Gastrocnemius medialis (tissue), 4 donors: ENCODE results near the gene KPTN. TPM values are rescaled to one million over a fixed set of nuclear protein-coding genes. Genes with fewer than 3 reads are reported as not detected.

Experiments
- ATAC-seq, 2 donors: fragments of 150-250 bp; one replicate each; pipeline ENCODE4 v1.9.1; 2016
- DNase-seq, 2 donors: peaks; one replicate each; pipeline ENCODE4 v3.0.0-alpha.2; 2019
- H3K27ac ChIP-seq, 4 donors: fragments of 200-600 bp; sonication (generic); 1 replicate in 1 of 4; 2 replicates in 3 of 4; pipeline ENCODE4 v1.5.1; 2016 to 2018; ENCODE audit warnings: mild to moderate bottlenecking in 2 of 4, moderate library complexity in 1 of 4
- H3K27me3 ChIP-seq, 3 donors: fragments of 200-600 bp; sonication (generic) in 2 of 3; 1 replicate in 1 of 3; 2 replicates in 2 of 3; pipeline versions ENCODE4 v1.5.1 to v1.6.0; 2016 to 2019; ENCODE audit warnings: mild to moderate bottlenecking in 1 of 3, moderate library complexity in 1 of 3
- H3K36me3 ChIP-seq, 2 donors: fragments of 200-600 bp; sonication (generic) in 1 of 2; one replicate each; pipeline ENCODE4 v1.5.1; 2017 to 2018
- H3K4me1 ChIP-seq, 2 donors: fragments of 200-600 bp; sonication (generic) in 1 of 2; one replicate each; pipeline ENCODE4 v1.5.1; 2016 to 2017; ENCODE audit warnings: mild to moderate bottlenecking in 2 of 2
- H3K4me3 ChIP-seq, 4 donors: fragments of 200-600 bp; sonication (generic) in 3 of 4; 1 replicate in 1 of 4; 2 replicates in 3 of 4; pipeline ENCODE4 v1.5.1; 2016 to 2019; ENCODE audit warnings: mild to moderate bottlenecking in 2 of 4
- H3K9me3 ChIP-seq, 3 donors: fragments of 200-600 bp; sonication (generic) in 2 of 3; 1 replicate in 1 of 3; 2 replicates in 2 of 3; pipeline ENCODE4 v1.5.1; 2016 to 2019
- CTCF ChIP-seq, 5 experiments: fragments of 450-650 bp in 3 of 5; fragments of 200-600 bp in 2 of 5; sonication (generic) in 2 of 5; IDR thresholded peaks in 4 of 5; conservative IDR thresholded peaks in 1 of 5; 1 replicate in 4 of 5; 2 replicates in 1 of 5; pipeline ENCODE4 v1.5.1; 2016 to 2019; ENCODE audit warnings: antibody characterized with exemption in 5 of 5, mild to moderate bottlenecking in 3 of 5, moderate library complexity in 3 of 5
- POLR2A ChIP-seq, 2 donors: fragments of 450-650 bp; IDR thresholded peaks; one replicate each; pipeline ENCODE4 v1.6.1; 2017; ENCODE audit warnings: antibody characterized with exemption in 2 of 2, mild to moderate bottlenecking in 2 of 2, moderate library complexity in 2 of 2
- in situ Hi-C, 4 donors: fragments of 200-750 bp; cut with MboI; loops; one replicate each; pipeline versions ENCODE4 v1.15.0 to v1.8.0; 2017; ENCODE audit warnings: low sequenced_read_pairs in 4 of 4
- intact Hi-C: fragments of 100-400 bp; cut with DNase I; formaldehyde crosslinking; loops from one replicate; pipeline ENCODE4 v1.15.1; 2023; ENCODE audit warnings: low total_unique reads
- total RNA-seq, 4 donors: library from RNA; depleted of rRNA; stranded (reverse); fragments of >200 nt; gene quantifications; one replicate each; pipeline versions ENCODE4 v1.1.0 to v1.2.3, GENCODE V29; 2016

Gene KPTN
- total RNA-seq, 4 donors from 2014 or later: 0.91 to 6.4 (median 3.9) TPM

DNA sequence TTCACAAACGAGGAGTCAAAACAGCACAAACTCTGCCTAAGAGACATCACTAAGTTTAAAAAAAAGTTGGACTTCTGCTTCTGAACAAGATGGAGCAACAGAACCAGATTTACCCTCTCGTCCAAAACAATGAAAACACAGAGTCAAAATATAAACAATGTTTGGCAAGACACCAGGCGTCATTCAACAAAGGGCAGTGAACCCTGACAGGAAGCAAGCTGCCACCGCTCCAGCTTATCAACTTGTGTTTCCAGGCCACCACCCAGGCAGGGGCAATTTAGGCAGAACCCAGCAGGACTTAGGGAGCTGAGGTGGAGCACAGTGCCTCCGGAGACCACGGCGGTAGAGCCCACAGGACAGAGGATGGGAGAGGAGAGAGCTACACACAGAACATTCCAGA, 39.5 kb upstream of the KPTN start:
- H3K27me3 ChIP-seq: no peaks in the 10 kb centered on the region
- no peak overlapping the region for H3K27ac ChIP-seq
- in situ Hi-C loops: loop anchor here in 2 of 4 donors (5.0 to 10.0 kb wide), 2 partner anchors 71 to 86 kb away; no protein-coding TSS in a partner anchor
- no peak for ATAC-seq
- peaks cover 6 to 9% of the 10 kb centered on the region in 2 donors for H3K4me1 ChIP-seq
- TF ChIP-seq POLR2A (IDR thresholded peaks at IDR 0.05) (no peak), CTCF (IDR thresholded peaks at IDR 0.05 in 4 of 5, conservative IDR thresholded peaks at IDR 0.05 in 1 of 5) (no peak)
- intact Hi-C loops: no loop called here
- no peak overlapping the region for H3K4me3 ChIP-seq
- DNase-seq: no peak
- H3K9me3 ChIP-seq: no peaks in the 10 kb centered on the region
- no peaks in the 10 kb centered on the region for H3K36me3 ChIP-seq

GRCh38 chr19:47521473-47522180, 37.6 kb upstream of the KPTN start:
- H3K4me3 ChIP-seq: no peak overlapping the region
- H3K9me3 ChIP-seq: no peaks in the 10 kb centered on the region
- H3K36me3 ChIP-seq: no peaks in the 10 kb centered on the region
- no peak for ATAC-seq
- no peak for TF ChIP-seq CTCF (IDR thresholded peaks at IDR 0.05 in 4 of 5, conservative IDR thresholded peaks at IDR 0.05 in 1 of 5)
- no peak for TF ChIP-seq POLR2A (IDR thresholded peaks at IDR 0.05)
- H3K27ac ChIP-seq: peak overlapping the region in 2 of 4 donors; percentile 41 to 46
- intact Hi-C loops (no loop called here), in situ Hi-C loops (loop anchor here in 2 of 4 donors (5.0 to 10.0 kb wide), 2 partner anchors 73 to 84 kb away; no protein-coding TSS in a partner anchor)
- H3K4me1 ChIP-seq: peaks cover 6 to 9% of the 10 kb centered on the region in 2 donors
- no peak for DNase-seq
- H3K27me3 ChIP-seq: no peaks in the 10 kb centered on the region

DNA sequence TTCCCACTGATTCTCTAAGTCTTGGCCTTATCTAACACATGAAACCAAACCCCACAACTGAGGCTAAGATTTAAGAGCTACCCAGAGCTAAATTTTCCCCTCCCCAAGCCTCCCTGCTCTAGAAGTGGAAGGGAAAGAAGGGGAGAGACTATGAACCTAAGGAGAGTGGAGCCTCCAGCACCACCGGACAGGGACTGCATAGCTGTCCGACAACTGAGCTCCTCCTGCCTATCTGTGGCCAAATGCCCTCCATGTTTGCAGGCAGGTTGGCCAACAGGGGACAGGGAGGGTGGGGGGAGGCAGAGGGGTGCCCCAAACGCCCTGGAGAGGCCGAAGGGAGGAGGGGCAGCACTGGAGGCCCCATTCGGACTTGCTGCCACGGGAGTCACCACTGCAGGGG, 36.8 kb upstream of the KPTN start:
- Histone ChIP-seq H3K9me3 (no peaks in the 10 kb centered on the region), H3K36me3 (no peaks in the 10 kb centered on the region), H3K4me3 (no peak overlapping the region), H3K27ac (no peak overlapping the region), H3K27me3 (no peaks in the 10 kb centered on the region), H3K4me1 (peaks cover 10 to 11% of the 10 kb centered on the region in 2 donors)
- in situ Hi-C loops (loop anchor here in 2 of 4 donors (5.0 to 10.0 kb wide), 2 partner anchors 74 to 84 kb away; no protein-coding TSS in a partner anchor), intact Hi-C loops (no loop called here)
- no peak for DNase-seq
- no peak for TF ChIP-seq POLR2A (IDR thresholded peaks at IDR 0.05)
- TF ChIP-seq CTCF (IDR thresholded peaks at IDR 0.05 in 4 of 5, conservative IDR thresholded peaks at IDR 0.05 in 1 of 5): no peak
- no peak for ATAC-seq

DNA sequence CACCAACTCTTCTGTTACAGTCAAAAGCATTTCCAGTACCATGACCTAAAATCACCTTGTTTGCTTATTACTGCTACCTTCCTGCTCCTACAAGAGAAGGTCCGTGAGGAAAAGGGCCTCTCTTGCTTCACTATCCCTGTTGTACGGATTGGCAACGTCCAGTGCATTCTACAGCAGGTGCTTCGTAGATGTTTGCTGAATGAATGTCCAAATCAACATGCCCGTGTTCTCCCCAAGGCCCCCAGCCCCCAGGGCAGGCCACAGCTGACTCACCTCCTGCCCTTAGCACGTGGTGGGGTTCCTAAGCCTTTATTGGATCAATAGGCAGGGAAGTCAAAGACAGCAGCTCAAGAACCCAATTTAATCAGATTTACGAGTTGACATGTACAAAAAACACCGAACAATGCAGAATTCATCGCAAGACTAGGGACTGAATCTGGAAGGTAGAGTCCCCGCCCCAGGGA, 36.4 kb upstream of the KPTN start:
- intact Hi-C loops: no loop called here

More for the DNA sequence above, 36.4 kb upstream of the KPTN start:
- no peaks in the 10 kb centered on the region for H3K9me3 ChIP-seq
- no peak overlapping the region for H3K4me3 ChIP-seq
- ATAC-seq: no peak
- TF ChIP-seq CTCF (IDR thresholded peaks at IDR 0.05 in 4 of 5, conservative IDR thresholded peaks at IDR 0.05 in 1 of 5): no peak
- TF ChIP-seq POLR2A (IDR thresholded peaks at IDR 0.05): no peak
- DNase-seq: no peak
- H3K36me3 ChIP-seq: no peaks in the 10 kb centered on the region
- H3K4me1 ChIP-seq: peaks cover 14% of the 10 kb centered on the region in 2 donors
- no peaks in the 10 kb centered on the region for H3K27me3 ChIP-seq
- in situ Hi-C loops: loop anchor here in 2 of 4 donors (5.0 to 10.0 kb wide), 2 partner anchors 74 to 83 kb away; no protein-coding TSS in a partner anchor
- no peak overlapping the region for H3K27ac ChIP-seq
